Breast epithelium (tissue), 4 donors: Measurements from ENCODE around the gene LRRC58. TPM values are rescaled to one million over a fixed set of nuclear protein-coding genes. Genes with fewer than 3 reads are reported as not detected.

Experiments used
- DNase-seq, 2 donors: peaks; one replicate each; pipeline ENCODE4 v3.0.0-alpha.2; 2019; ENCODE audit warnings: low spot score in 2 of 2
- H3K27ac ChIP-seq, 2 donors: fragments of 200-600 bp; sonication (generic) in 1 of 2; one replicate each; pipeline ENCODE4 v1.5.1; 2016 to 2019; ENCODE audit warnings: mild to moderate bottlenecking in 1 of 2
- H3K27me3 ChIP-seq, 2 donors: fragments of 200-600 bp; sonication (generic) in 1 of 2; one replicate each; pipeline versions ENCODE4 v1.5.1 to v1.6.0; 2017 to 2019; ENCODE audit warnings: control low read depth in 1 of 2, mild to moderate bottlenecking in 1 of 2
- H3K36me3 ChIP-seq: fragments of 200-600 bp; one replicate; pipeline ENCODE4 v1.5.1; 2019
- H3K4me1 ChIP-seq, 2 donors: fragments of 200-600 bp; sonication (generic); one replicate each; pipeline ENCODE4 v1.5.1; 2016 to 2019; ENCODE audit warnings: control low read depth in 1 of 2
- H3K4me3 ChIP-seq, 3 donors: fragments of 200-600 bp; sonication (generic); 1 replicate in 2 of 3; 2 replicates in 1 of 3; pipeline ENCODE4 v1.5.1; 2016 to 2019; ENCODE audit warnings: mild to moderate bottlenecking in 3 of 3, moderate library complexity in 2 of 3
- H3K9me3 ChIP-seq, 2 donors: fragments of 200-600 bp; sonication (generic) in 1 of 2; one replicate each; pipeline ENCODE4 v1.5.1; 2016 to 2019; ENCODE audit warnings: control low read depth in 1 of 2
- POLR2A ChIP-seq: fragments of 450-650 bp; IDR thresholded peaks from one replicate; pipeline ENCODE4 v1.6.1; 2016; ENCODE audit warnings: antibody characterized with exemption, mild to moderate bottlenecking, moderate library complexity
- POLR2AphosphoS5 ChIP-seq, 3 donors: sonication (generic); formaldehyde crosslinking; IDR thresholded peaks; one replicate each; pipeline ENCODE4 v1.6.1; 2017; ENCODE audit warnings: antibody characterized with exemption in 3 of 3
- intact Hi-C: fragments of 100-400 bp; cut with DNase I; formaldehyde crosslinking; loops from one replicate; pipeline ENCODE4 v1.15.1; 2023; ENCODE audit warnings: low total_unique reads
- total RNA-seq, 3 donors: library from RNA; depleted of rRNA; stranded (reverse); fragments of >200 nt; gene quantifications; one replicate each; pipeline ENCODE4 v1.1.0, GENCODE V29; 2016
- TF ChIP-seq, protein P1 (sequence below), 3 donors: fragments of 450-650 bp; IDR thresholded peaks; one replicate each; pipeline ENCODE4 v1.5.1; 2016 to 2017; ENCODE audit warnings: antibody characterized with exemption in 3 of 3, mild to moderate bottlenecking in 3 of 3, moderate library complexity in 3 of 3

LRRC58 gene
- total RNA-seq, 3 donors from 2014 or later, result 32.1 to 40.2 (median 40.1) TPM

- Histone ChIP-seq H3K4me3 (no peak overlapping the region), H3K36me3 (no peaks in the 10 kb centered on the region), H3K4me1 (no peaks in the 10 kb centered on the region), H3K27ac (no peak overlapping the region), H3K27me3 (peaks cover 0 to 3% of the 10 kb centered on the region in 2 donors), H3K9me3 (no peaks in the 10 kb centered on the region)
- intact Hi-C loops, result no loop called here
- TF ChIP-seq POLR2AphosphoS5 (IDR thresholded peaks at IDR 0.05), result no peak
- TF ChIP-seq POLR2A, result no peak
- TF ChIP-seq, protein P1, sequence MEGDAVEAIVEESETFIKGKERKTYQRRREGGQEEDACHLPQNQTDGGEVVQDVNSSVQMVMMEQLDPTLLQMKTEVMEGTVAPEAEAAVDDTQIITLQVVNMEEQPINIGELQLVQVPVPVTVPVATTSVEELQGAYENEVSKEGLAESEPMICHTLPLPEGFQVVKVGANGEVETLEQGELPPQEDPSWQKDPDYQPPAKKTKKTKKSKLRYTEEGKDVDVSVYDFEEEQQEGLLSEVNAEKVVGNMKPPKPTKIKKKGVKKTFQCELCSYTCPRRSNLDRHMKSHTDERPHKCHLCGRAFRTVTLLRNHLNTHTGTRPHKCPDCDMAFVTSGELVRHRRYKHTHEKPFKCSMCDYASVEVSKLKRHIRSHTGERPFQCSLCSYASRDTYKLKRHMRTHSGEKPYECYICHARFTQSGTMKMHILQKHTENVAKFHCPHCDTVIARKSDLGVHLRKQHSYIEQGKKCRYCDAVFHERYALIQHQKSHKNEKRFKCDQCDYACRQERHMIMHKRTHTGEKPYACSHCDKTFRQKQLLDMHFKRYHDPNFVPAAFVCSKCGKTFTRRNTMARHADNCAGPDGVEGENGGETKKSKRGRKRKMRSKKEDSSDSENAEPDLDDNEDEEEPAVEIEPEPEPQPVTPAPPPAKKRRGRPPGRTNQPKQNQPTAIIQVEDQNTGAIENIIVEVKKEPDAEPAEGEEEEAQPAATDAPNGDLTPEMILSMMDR (IDR thresholded peaks at IDR 0.05), result no peak
- no peak for DNase-seq
Measured at GRCh38 chr3:120286465-120286864, 62.7 kb downstream of the LRRC58 start.

DNA sequence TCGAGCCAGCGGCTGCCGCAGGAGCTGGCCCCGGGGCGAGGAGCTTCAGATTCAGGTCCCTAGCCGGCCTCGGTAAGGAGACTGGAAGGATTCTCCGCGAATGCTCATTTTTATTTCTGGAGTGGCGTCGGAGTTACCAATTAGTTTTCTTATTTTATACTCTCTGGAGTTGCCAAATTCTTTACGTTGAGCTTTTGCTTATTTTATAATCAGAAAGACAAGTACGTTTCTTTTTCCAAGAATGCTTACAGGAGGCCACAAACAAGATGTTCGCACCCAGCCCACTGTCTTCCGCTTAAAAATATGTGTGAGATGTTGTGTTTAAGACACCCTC lies 63.7 kb downstream of the LRRC58 start:
- H3K27ac ChIP-seq, result no peak overlapping the region
- no peaks in the 10 kb centered on the region for H3K4me1 ChIP-seq
- TF ChIP-seq POLR2A, result no peak
- intact Hi-C loops, result no loop called here
- H3K27me3 ChIP-seq, result peaks cover 0 to 3% of the 10 kb centered on the region in 2 donors
- H3K4me3 ChIP-seq, result peak overlapping the region; percentile 46 to 77 (median 58)
- H3K36me3 ChIP-seq, result no peaks in the 10 kb centered on the region
- no peak for DNase-seq
- H3K9me3 ChIP-seq, result no peaks in the 10 kb centered on the region

DNA sequence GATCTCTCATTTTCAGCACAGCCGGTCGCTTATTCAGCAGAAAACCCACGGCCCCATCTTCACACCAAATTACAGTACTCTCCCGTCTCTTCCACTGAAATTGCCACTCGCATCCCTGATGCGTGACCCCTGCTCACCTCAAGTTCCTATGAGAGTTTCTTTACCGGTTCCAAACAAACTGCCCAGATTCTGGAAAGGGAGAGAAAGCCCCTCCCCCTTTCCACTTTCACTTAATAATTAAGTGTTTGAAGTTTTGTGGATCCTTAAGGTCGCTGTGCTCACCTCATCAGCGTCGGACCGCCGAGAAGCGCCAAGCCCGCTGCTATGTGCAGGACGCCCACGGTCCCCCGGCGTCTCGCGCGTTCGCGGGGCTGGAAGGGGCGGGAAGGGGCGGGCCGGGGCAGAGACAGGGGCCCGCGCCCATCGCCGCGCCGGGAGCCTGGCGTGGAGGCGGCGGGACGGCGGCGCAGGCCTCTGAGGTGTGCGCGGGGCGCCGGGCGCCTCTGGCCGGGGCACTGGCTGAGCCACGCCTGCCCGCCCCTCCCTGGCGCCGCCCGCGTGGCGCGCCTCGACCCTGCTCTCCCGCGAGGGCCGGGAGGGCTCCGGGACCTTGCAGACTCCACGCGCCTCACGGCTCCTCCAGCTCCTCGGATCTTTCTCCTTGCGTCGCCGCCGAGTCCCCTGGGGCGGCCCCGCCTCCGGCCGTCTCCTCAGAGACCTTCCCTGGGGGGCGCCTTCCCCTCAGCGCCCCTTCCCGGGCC lies 64.2 kb downstream of the LRRC58 start, which contains the start of gene GPR156:
GPR156 (minus strand) TSS at position 476 of the 761 bp plus-strand sequence. CDS start 41,124 bp downstream, outside the sequence.
- DNase-seq, result no peak
- H3K9me3 ChIP-seq, result no peaks in the 10 kb centered on the region
- TF ChIP-seq, protein P1 (IDR thresholded peaks at IDR 0.05), result no peak
- TF ChIP-seq POLR2AphosphoS5 (IDR thresholded peaks at IDR 0.05) (no peak), POLR2A (no peak)
- peaks cover 0 to 3% of the 10 kb centered on the region in 2 donors for H3K27me3 ChIP-seq
- no peaks in the 10 kb centered on the region for H3K4me1 ChIP-seq
- peak within 1 kb of the TSS; percentile 46 to 77 (median 58) for H3K4me3 ChIP-seq
- H3K36me3 ChIP-seq, result no peaks in the 10 kb centered on the region
- no peak within 1 kb of the TSS for H3K27ac ChIP-seq
- intact Hi-C loops, result no loop called here

DNA sequence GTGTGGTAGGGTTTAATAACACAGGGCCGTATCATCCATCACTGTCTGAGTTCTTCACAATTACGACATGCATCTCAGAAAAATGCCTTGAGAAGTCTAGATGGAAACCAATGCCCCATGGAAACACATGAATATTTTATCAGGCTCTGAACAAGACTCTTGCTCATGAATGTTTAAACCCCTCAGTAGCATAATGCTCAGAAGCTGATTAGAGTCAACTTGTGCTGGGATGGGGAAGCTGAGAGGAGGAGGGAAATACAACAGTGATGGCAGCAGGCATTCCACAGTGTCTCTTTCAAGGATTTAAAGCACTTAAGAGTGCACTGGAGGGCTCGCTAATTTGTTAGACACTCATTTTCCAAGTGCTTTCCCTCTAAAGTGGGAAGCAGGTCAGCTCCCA lies 67.9 kb downstream of the LRRC58 start:
- intact Hi-C loops, result no loop called here
- Histone ChIP-seq H3K4me3 (no peak overlapping the region), H3K36me3 (no peaks in the 10 kb centered on the region), H3K4me1 (no peaks in the 10 kb centered on the region), H3K27ac (no peak overlapping the region), H3K9me3 (no peaks in the 10 kb centered on the region), H3K27me3 (peaks cover 0 to 3% of the 10 kb centered on the region in 2 donors)
- no peak for DNase-seq
- TF ChIP-seq POLR2AphosphoS5 (IDR thresholded peaks at IDR 0.05), result no peak
- TF ChIP-seq, protein P1 (IDR thresholded peaks at IDR 0.05), result no peak
- no peak for TF ChIP-seq POLR2A

DNA sequence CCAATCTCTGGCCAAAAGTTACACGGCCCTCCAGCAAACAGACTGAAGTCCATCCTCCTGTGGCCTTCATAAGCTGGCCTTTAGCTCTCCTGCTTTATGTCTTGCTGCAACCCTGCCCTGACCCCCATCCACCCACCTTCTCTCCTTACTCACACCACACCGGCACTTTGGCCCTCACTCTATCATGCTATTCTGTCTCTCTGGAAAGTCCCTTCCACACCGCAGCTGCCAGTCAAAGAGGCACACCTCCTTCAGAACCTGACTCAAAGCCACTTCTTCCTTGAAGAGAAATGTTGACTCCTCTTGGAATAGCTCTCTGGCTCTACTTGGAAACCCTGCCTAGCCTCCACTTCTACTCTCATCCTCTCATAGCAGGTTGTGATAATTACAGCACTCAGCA lies 68.6 kb downstream of the LRRC58 start:
- Histone ChIP-seq H3K4me3 (no peak overlapping the region), H3K4me1 (no peaks in the 10 kb centered on the region), H3K27me3 (peaks cover 0 to 3% of the 10 kb centered on the region in 2 donors), H3K36me3 (no peaks in the 10 kb centered on the region), H3K27ac (no peak overlapping the region), H3K9me3 (no peaks in the 10 kb centered on the region)
- DNase-seq, result no peak
- intact Hi-C loops, result no loop called here
- TF ChIP-seq POLR2AphosphoS5 (IDR thresholded peaks at IDR 0.05) (no peak), POLR2A (no peak)
- TF ChIP-seq, protein P1 (IDR thresholded peaks at IDR 0.05), result no peak
